SK-N-SH (cell line): ENCODE data around the gene OR2S2. TPM values are rescaled to one million over a fixed set of nuclear protein-coding genes. Genes with fewer than 3 reads are reported as not detected.

Source experiments
- CTCF ChIA-PET: fragments of 300-600, 350-600 bp; formaldehyde crosslinking; extraction: SDS; loops from one replicate; lab custom pipeline; 2021; lab: Yijun Ruan, JAX
- POLR2A ChIA-PET: fragments of 350-600 bp; sonication (Branson Sonifier 250); formaldehyde crosslinking; extraction: SDS; loops from one replicate; lab custom pipeline; 2020; ENCODE audit warnings: antibody characterized with exemption, inconsistent platforms; lab: Yijun Ruan, JAX
- DNase-seq: peaks from one replicate; pipeline ENCODE4 v3.0.0; 2012
- H2AFZ ChIP-seq: fragments of 200-600 bp; sonication (generic); 2 replicates; pipeline ENCODE4 v1.8.1; 2016; ENCODE audit warnings: antibody characterized with exemption, mild to moderate bottlenecking, low read depth
- H3F3A ChIP-seq: fragments of 200-600 bp; sonication (generic); replicated peaks from 2 replicates; pipeline ENCODE3; 2016; ENCODE audit warnings: antibody characterized with exemption, mild to moderate bottlenecking; ENCODE audit not compliant: insufficient read depth
- H3K27ac ChIP-seq, 2 experiments: fragments of 200-500 bp in 1 of 2; fragments of 200-600 bp in 1 of 2; sonication (Bioruptor generic) in 1 of 2; sonication (generic), shearing (Covaris generic) in 1 of 2; 2 replicates each; pipeline versions ENCODE4 v1.5.1 to v1.6.1; 2014 to 2016; ENCODE audit warnings: low read depth in 2 of 2, inconsistent platforms in 1 of 2, low read length in 1 of 2, mild to moderate bottlenecking in 1 of 2, mixed read lengths in 1 of 2
- H3K27me3 ChIP-seq: fragments of 200-600 bp; sonication (generic), shearing (Covaris generic); 2 replicates; pipeline ENCODE4 v1.6.1; 2016; ENCODE audit warnings: mixed run types; ENCODE audit not compliant: insufficient read depth
- H3K36me3 ChIP-seq, 2 experiments: fragments of 200-500 bp in 1 of 2; fragments of 200-600 bp in 1 of 2; sonication (Bioruptor generic) in 1 of 2; sonication (generic) in 1 of 2; replicated peaks in 1 of 2; 2 replicates each; pipeline versions ENCODE3 to v1.5.1; 2014 to 2016; ENCODE audit warnings: low read length in 1 of 2, mild to moderate bottlenecking in 1 of 2; ENCODE audit not compliant: insufficient read depth in 2 of 2, control insufficient read depth in 1 of 2
- H3K4me1 ChIP-seq, 2 experiments: fragments of 200-500 bp in 1 of 2; fragments of 200-600 bp in 1 of 2; sonication (Bioruptor generic) in 1 of 2; sonication (generic), shearing (Covaris generic) in 1 of 2; 2 replicates each; pipeline versions ENCODE4 v1.5.1 to v1.6.1; 2014 to 2016; ENCODE audit warnings: low read depth in 1 of 2, low read length in 1 of 2, mixed run types in 1 of 2; ENCODE audit not compliant: insufficient read depth in 2 of 2, control insufficient read depth in 1 of 2
- H3K4me2 ChIP-seq: fragments of 200-600 bp; sonication (generic), shearing (Covaris generic); 2 replicates; pipeline ENCODE4 v1.6.1; 2017; ENCODE audit warnings: mixed run types
- H3K4me3 ChIP-seq, 2 experiments: fragments of 200-500 bp in 1 of 2; fragments of 200-600 bp in 1 of 2; sonication (Bioruptor generic) in 1 of 2; sonication (generic), shearing (Covaris generic) in 1 of 2; 2 replicates each; pipeline versions ENCODE4 v1.5.1 to v1.8.1; 2014 to 2016; ENCODE audit warnings: low read depth in 2 of 2, inconsistent platforms in 1 of 2, low read length in 1 of 2, mild to moderate bottlenecking in 1 of 2, mixed read lengths in 1 of 2, moderate library complexity in 1 of 2
- H3K79me2 ChIP-seq: fragments of 200-600 bp; sonication (generic); 2 replicates; pipeline ENCODE4 v1.8.1; 2017; ENCODE audit warnings: mild to moderate bottlenecking; ENCODE audit not compliant: insufficient read depth
- H3K9ac ChIP-seq: fragments of 200-600 bp; sonication (generic); 2 replicates; pipeline ENCODE4 v1.6.1; 2017; ENCODE audit warnings: mixed run types
- H3K9me2 ChIP-seq: fragments of 200-600 bp; sonication (generic); 2 replicates; pipeline ENCODE4 v1.6.1; 2017; ENCODE audit warnings: mixed run types
- H3K9me3 ChIP-seq: fragments of 200-600 bp; sonication (generic); 2 replicates; pipeline ENCODE4 v1.6.1; 2017; ENCODE audit warnings: mixed run types, mild to moderate bottlenecking, moderate library complexity
- H4K20me1 ChIP-seq: fragments of 200-600 bp; sonication (generic); 2 replicates; pipeline ENCODE4 v1.6.1; 2017; ENCODE audit warnings: mild to moderate bottlenecking, mixed run types; ENCODE audit not compliant: insufficient read depth
- GABPA ChIP-seq: IDR thresholded peaks from 2 replicates; pipeline ENCODE4 v1.4.0; 2012; ENCODE audit warnings: low read depth, mild to moderate bottlenecking
- GATA2 ChIP-seq: sonication (generic); formaldehyde crosslinking; IDR thresholded peaks from 2 replicates; pipeline ENCODE4 v1.5.0; 2020; ENCODE audit warnings: mild to moderate bottlenecking, missing genetic modification reagents
- JUND ChIP-seq: IDR thresholded peaks from 2 replicates; pipeline ENCODE4 v1.4.0; 2012
- MAX ChIP-seq: IDR thresholded peaks from 2 replicates; pipeline ENCODE4 v1.4.0; 2012; ENCODE audit warnings: low read depth
- MEF2A ChIP-seq: IDR thresholded peaks from 2 replicates; pipeline ENCODE4 v1.4.0; 2012; ENCODE audit warnings: low read depth, borderline replicate concordance
- POLR2AphosphoS5 ChIP-seq: IDR thresholded peaks from 2 replicates; pipeline ENCODE4 v1.6.1; 2012; ENCODE audit warnings: low read depth, low read length
- REST ChIP-seq: IDR thresholded peaks from 2 replicates; pipeline ENCODE4 v1.6.1; 2012; ENCODE audit warnings: mild to moderate bottlenecking, low read depth, low read length, moderate library complexity
- RXRA ChIP-seq: IDR thresholded peaks from 2 replicates; pipeline ENCODE4 v1.4.0; 2012; ENCODE audit warnings: low read depth, mild to moderate bottlenecking, borderline replicate concordance
- SIN3A ChIP-seq: IDR thresholded peaks from 2 replicates; pipeline ENCODE4 v1.6.1; 2012; ENCODE audit warnings: low read depth, mild to moderate bottlenecking, low read length, moderate library complexity, borderline replicate concordance
- YY1 ChIP-seq: IDR thresholded peaks from 2 replicates; pipeline ENCODE4 v1.4.0; 2012; ENCODE audit warnings: low read depth, mild to moderate bottlenecking
- WGBS: methylation state at CpG from one replicate; pipeline ENCODE4 v1.1.6; 2017; ENCODE audit warnings: low lambda C conversion rate; 5-methylcytosine and 5-hydroxymethylcytosine counted together
- polyA plus RNA-seq, 3 experiments: library from polyadenylated mRNA; depleted of rRNA; stranded (reverse); fragments of >200 nt; gene quantifications; 2 replicates each; pipeline ENCODE4 v1.2.3, GENCODE V29; 2012
- TF ChIP-seq, protein P1 (sequence below): fragments of 200-600 bp; sonication (generic); IDR thresholded peaks from 2 replicates; pipeline ENCODE4 v1.6.1; 2017; ENCODE audit warnings: antibody characterized with exemption, mild to moderate bottlenecking, moderate library complexity

OR2S2 gene
- polyA plus RNA-seq, 1 of the 3 experiments (the other 2 are of a cell fraction) = not detected

DNA sequence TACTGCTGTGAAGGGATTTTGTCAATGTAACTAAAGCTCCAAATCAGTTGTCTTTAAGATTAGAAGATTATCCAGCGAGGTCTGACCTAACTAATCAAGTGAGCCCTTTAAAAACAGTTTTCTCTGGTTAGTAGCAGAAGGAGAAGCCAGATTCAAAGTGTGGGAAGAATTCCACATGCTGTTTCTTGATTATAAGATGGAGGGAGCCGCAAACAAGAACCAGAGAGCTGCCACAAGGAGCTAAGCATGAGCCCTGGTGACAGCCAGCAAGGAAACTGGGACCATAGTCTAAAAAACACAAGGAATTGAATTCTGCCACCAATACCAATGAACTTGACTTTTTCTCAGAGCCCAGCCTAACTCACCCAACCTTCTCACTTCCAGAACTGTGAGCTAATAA is 37.0 kb upstream of the OR2S2 start:
- TF ChIP-seq JUND = no peak
- TF ChIP-seq RXRA = no peak
- no peak for TF ChIP-seq POLR2AphosphoS5
- no peak for TF ChIP-seq GABPA
- no peak for TF ChIP-seq SIN3A
- TF ChIP-seq REST = no peak
- no peak for TF ChIP-seq MAX
- TF ChIP-seq GATA2 (CRISPR knock-in tag) = no peak
- no peak for TF ChIP-seq MEF2A
- TF ChIP-seq, protein P1, sequence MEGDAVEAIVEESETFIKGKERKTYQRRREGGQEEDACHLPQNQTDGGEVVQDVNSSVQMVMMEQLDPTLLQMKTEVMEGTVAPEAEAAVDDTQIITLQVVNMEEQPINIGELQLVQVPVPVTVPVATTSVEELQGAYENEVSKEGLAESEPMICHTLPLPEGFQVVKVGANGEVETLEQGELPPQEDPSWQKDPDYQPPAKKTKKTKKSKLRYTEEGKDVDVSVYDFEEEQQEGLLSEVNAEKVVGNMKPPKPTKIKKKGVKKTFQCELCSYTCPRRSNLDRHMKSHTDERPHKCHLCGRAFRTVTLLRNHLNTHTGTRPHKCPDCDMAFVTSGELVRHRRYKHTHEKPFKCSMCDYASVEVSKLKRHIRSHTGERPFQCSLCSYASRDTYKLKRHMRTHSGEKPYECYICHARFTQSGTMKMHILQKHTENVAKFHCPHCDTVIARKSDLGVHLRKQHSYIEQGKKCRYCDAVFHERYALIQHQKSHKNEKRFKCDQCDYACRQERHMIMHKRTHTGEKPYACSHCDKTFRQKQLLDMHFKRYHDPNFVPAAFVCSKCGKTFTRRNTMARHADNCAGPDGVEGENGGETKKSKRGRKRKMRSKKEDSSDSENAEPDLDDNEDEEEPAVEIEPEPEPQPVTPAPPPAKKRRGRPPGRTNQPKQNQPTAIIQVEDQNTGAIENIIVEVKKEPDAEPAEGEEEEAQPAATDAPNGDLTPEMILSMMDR = no peak
- no peak for TF ChIP-seq YY1
- CTCF ChIA-PET = interaction anchor here (1.4 to 1.7 kb wide), 3 partner anchors 13 to 41 kb away, joined by 3 to 16 read pairs (median 4); no protein-coding TSS in a partner anchor
- H3K4me2 ChIP-seq = no peak overlapping the region
- H3K27ac ChIP-seq = no peak overlapping the region
- no peak overlapping the region for H3K9ac ChIP-seq
- H3K4me1 ChIP-seq = peaks cover 0 to 17% of the 10 kb centered on the region in 2 experiments; a peak in 1 of 4 replicates
- H3K36me3 ChIP-seq = no peaks in the 10 kb centered on the region
- no peaks in the 10 kb centered on the region for H3K27me3 ChIP-seq
- no peak overlapping the region; the same call in 1 of the 2 replicates for H2AFZ ChIP-seq
- no peak overlapping the region for H3K4me3 ChIP-seq
- H3K9me3 ChIP-seq = no peaks in the 10 kb centered on the region
- peaks cover 31% of the 10 kb centered on the region for H3F3A ChIP-seq
- WGBS = 44% methylated on average over 2 of the region's 2 CpGs
- no peak for DNase-seq
- POLR2A ChIA-PET = no interaction called here
- no peaks in the 10 kb centered on the region for H3K79me2 ChIP-seq
- no peaks in the 10 kb centered on the region for H4K20me1 ChIP-seq
- H3K9me2 ChIP-seq = no peaks in the 10 kb centered on the region
